PC-9 (cell line): ENCODE data around the gene BCKDK. TPM values are rescaled to one million over a fixed set of nuclear protein-coding genes. Genes with fewer than 3 reads are reported as not detected.
A peak's percentile ranks its signal among the peaks of the same experiment; 100 is the strongest.

Source experiments
- BruUV-seq: library from RNA; stranded (reverse); fragments of 400-500 nt; replicated peaks from 2 replicates; lab custom pipeline; 2021; lab: Mats Ljungman, UMichigan
- CTCF ChIA-PET: fragments of 300-600 bp; sonication (Branson Sonifier 250); formaldehyde crosslinking; loops from one replicate; lab custom pipeline; 2022; ENCODE audit warnings: antibody characterized with exemption; lab: Charles Lee
- POLR2A ChIA-PET: fragments of 300-600 bp; sonication (Branson Sonifier 250); formaldehyde crosslinking; loops from one replicate; lab custom pipeline; 2022; ENCODE audit warnings: antibody characterized with exemption; ENCODE audit not compliant: unreplicated experiment; lab: Charles Lee
- DNase-seq, 2 experiments: peaks; one replicate each; pipeline versions ENCODE4 v3.0.0 to v3.0.0-alpha.2; 2015 to 2022; ENCODE audit warnings: mixed read lengths in 1 of 2
- H2AFZ ChIP-seq: fragments of 200-600 bp; sonication (generic); 2 replicates; pipeline ENCODE4 v1.8.1; 2017; ENCODE audit warnings: antibody characterized with exemption
- H3F3A ChIP-seq: fragments of 200-600 bp; sonication (generic); 2 replicates; pipeline ENCODE4 v1.8.1; 2017; ENCODE audit warnings: antibody characterized with exemption, mild to moderate bottlenecking, low read depth; ENCODE audit not compliant: insufficient read depth
- H3K27ac ChIP-seq: fragments of 200-600 bp; sonication (generic); 2 replicates; pipeline ENCODE4 v1.6.1; 2016; ENCODE audit warnings: mixed run types
- H3K27me3 ChIP-seq: fragments of 200-600 bp; sonication (generic); 2 replicates; pipeline ENCODE4 v1.6.1; 2016; ENCODE audit warnings: low read depth, mixed run types; ENCODE audit not compliant: insufficient read depth
- H3K36me3 ChIP-seq: fragments of 200-600 bp; sonication (generic); 2 replicates; pipeline ENCODE4 v1.6.1; 2016; ENCODE audit warnings: low read depth, mixed run types
- H3K4me1 ChIP-seq: fragments of 200-600 bp; sonication (generic); replicated peaks from 2 replicates; pipeline ENCODE4 v1.6.1; 2016; ENCODE audit warnings: mixed run types; ENCODE audit not compliant: insufficient read depth
- H3K4me2 ChIP-seq: fragments of 200-600 bp; sonication (generic); 2 replicates; pipeline ENCODE4 v1.6.1; 2017; ENCODE audit warnings: mixed run types
- H3K4me3 ChIP-seq: fragments of 200-600 bp; sonication (generic); 2 replicates; pipeline ENCODE4 v1.6.1; 2016; ENCODE audit warnings: mixed run types
- H3K79me2 ChIP-seq: fragments of 200-600 bp; sonication (generic); 2 replicates; pipeline ENCODE4 v1.6.1; 2017; ENCODE audit warnings: low read depth, mixed run types
- H3K9me2 ChIP-seq: fragments of 200-600 bp; sonication (generic); 2 replicates; pipeline ENCODE4 v1.8.1; 2017; ENCODE audit warnings: mild to moderate bottlenecking; ENCODE audit not compliant: insufficient read depth
- H3K9me3 ChIP-seq: fragments of 200-600 bp; sonication (generic); 2 replicates; pipeline ENCODE4 v1.8.1; 2016; ENCODE audit warnings: low read depth; ENCODE audit not compliant: insufficient read depth
- H4K20me1 ChIP-seq: fragments of 200-600 bp; sonication (generic); 2 replicates; pipeline ENCODE4 v1.8.1; 2017; ENCODE audit not compliant: insufficient read depth
- CTCF ChIP-seq: fragments of 200-600 bp; sonication (generic); conservative IDR thresholded peaks from 2 replicates; pipeline ENCODE4 v1.6.1; 2017; ENCODE audit warnings: mixed run types, antibody characterized with exemption, mild to moderate bottlenecking, moderate library complexity
- EZH2 ChIP-seq: fragments of 200-600 bp; sonication (generic); IDR thresholded peaks from 2 replicates; pipeline ENCODE4 v1.8.0; 2017; ENCODE audit warnings: antibody characterized with exemption, low read depth
- intact Hi-C: fragments of 100-400 bp; cut with micrococcal nuclease; formaldehyde crosslinking; loops from one replicate; pipeline ENCODE4 v1.10.0; 2022; ENCODE audit not compliant: unreplicated experiment
- total RNA-seq: library from RNA; stranded (reverse); gene quantifications from 2 replicates; pipeline ENCODE4 v1.2.3, GENCODE V29; 2021

BCKDK gene
- total RNA-seq, 1 experiment from 2014 or later, result 41.5 TPM

- H3K4me3 ChIP-seq, result peak within 1 kb of the TSS; percentile 74
- TF ChIP-seq CTCF, result no peak
- no peak for TF ChIP-seq EZH2
- DNase-seq, result peak; percentile 98 to 100
- H2AFZ ChIP-seq, result peak within 1 kb of the TSS; percentile 60
- intact Hi-C loops, result loop anchor here (1.0 to 2.0 kb wide), 5 partner anchors 13 to 85 kb away; partner anchors contain the start of genes STX4 and VKORC1
- H4K20me1 ChIP-seq, result no peaks in the 10 kb centered on the region; the same call in 1 of the 2 replicates
- ChIA-PET POLR2A (interaction anchor here (0.5 to 2.0 kb wide), 25 partner anchors 9 to 595 kb away, joined by 3 to 108 read pairs (median 6); partner anchors contain the start of genes FUS, PRSS8, STX4 and ZNF646), CTCF (interaction anchor here (0.6 to 2.9 kb wide), 8 partner anchors 21 to 751 kb away, joined by 3 to 49 read pairs (median 4); partner anchors contain the start of gene HSD3B7)
- H3F3A ChIP-seq, result peaks cover 37% of the 10 kb centered on the region
- H3K27ac ChIP-seq, result peak within 1 kb of the TSS; percentile 91
- peaks cover 16% of the 10 kb centered on the region for H3K4me1 ChIP-seq
- peaks cover 31% of the 10 kb centered on the region for H3K36me3 ChIP-seq
- H3K9me3 ChIP-seq, result no peaks in the 10 kb centered on the region
- no peaks in the 10 kb centered on the region for H3K9me2 ChIP-seq
- H3K27me3 ChIP-seq, result no peaks in the 10 kb centered on the region
- TSS peak; percentile 40 for BruUV-seq
- peaks cover 40% of the 10 kb centered on the region for H3K79me2 ChIP-seq
- H3K4me2 ChIP-seq, result peak within 1 kb of the TSS; percentile 91
These were observed 9.4 kb downstream of the BCKDK start, which contains the start of gene KAT8 for GRCh38 chr16:31117384-31118222. Gene KAT8, plus strand, starts transcription at chr16:31117664. Its CDS starts 18 bp downstream, at chr16:31117682.

GRCh38 chr16:31118223-31119155, 10.3 kb downstream of the BCKDK start:
- no peaks in the 10 kb centered on the region for H3K9me2 ChIP-seq
- intact Hi-C loops, result no loop called here
- TF ChIP-seq CTCF (no peak), EZH2 (no peak)
- H3K36me3 ChIP-seq, result peaks cover 31% of the 10 kb centered on the region
- H3K4me1 ChIP-seq, result peaks cover 16% of the 10 kb centered on the region
- peak overlapping the region; percentile 74 for H3K4me3 ChIP-seq
- H4K20me1 ChIP-seq, result no peaks in the 10 kb centered on the region; the same call in 1 of the 2 replicates
- POLR2A ChIA-PET, result interaction anchor here (0.6 to 2.0 kb wide), 13 partner anchors 10 to 360 kb away, joined by 3 to 108 read pairs (median 16); partner anchors contain the start of genes FUS, PRSS8, ZNF646 and ZNF668
- H3K27ac ChIP-seq, result peak overlapping the region; percentile 91
- peaks cover 33% of the 10 kb centered on the region for H3F3A ChIP-seq
- peaks cover 40% of the 10 kb centered on the region for H3K79me2 ChIP-seq
- H2AFZ ChIP-seq, result peak overlapping the region; percentile 40; the same call in 1 of the 2 replicates
- H3K27me3 ChIP-seq, result no peaks in the 10 kb centered on the region
- peak in 1 of 2 experiments; percentile 92 for DNase-seq
- BruUV-seq, result TSS peak; percentile 44
- H3K9me3 ChIP-seq, result no peaks in the 10 kb centered on the region
- peak overlapping the region; percentile 87 for H3K4me2 ChIP-seq
- CTCF ChIA-PET, result interaction anchor here (0.7 to 2.9 kb wide), 5 partner anchors 24 to 339 kb away, joined by 3 to 49 read pairs (median 5); partner anchors contain the start of gene HSD3B7
